Central memory CD8-positive, alpha-beta T cell (primary cell): ENCODE results near the gene DLX2.
"Not testable (repeated sequence)": the region's sequence is repeated elsewhere in the genome, so short reads cannot be mapped to it uniquely, and the experiment has no call there.

Source experiments
- ATAC-seq: fragments of 150-1000 bp; cut with Tn5 transposase; replicated peaks from 2 replicates; pipeline ENCODE4 v1.10.0; 2022; ENCODE audit warnings: mild to moderate bottlenecking, moderate FRiP score, moderate number of reproducible peaks; ENCODE audit not compliant: poor library complexity, severe bottlenecking; ENCODE audit errors: extremely low read depth
- DNase-seq, 2 donors: peaks; one replicate each; pipeline ENCODE4 v3.0.0; 2021; ENCODE audit warnings: low spot score in 2 of 2
- H3K27ac Mint-ChIP-seq: one replicate; pipeline ENCODE4 v1.8.0; 2022; ENCODE audit warnings: low read depth, mild to moderate bottlenecking, moderate library complexity, mixed read lengths
- H3K27me3 Mint-ChIP-seq: one replicate; pipeline ENCODE4 v1.8.0; 2022; ENCODE audit warnings: mixed read lengths
- H3K36me3 Mint-ChIP-seq: one replicate; pipeline ENCODE4 v1.8.0; 2022; ENCODE audit warnings: mild to moderate bottlenecking, moderate library complexity, mixed read lengths; ENCODE audit not compliant: insufficient read depth
- H3K4me1 Mint-ChIP-seq: one replicate; pipeline ENCODE4 v1.8.0; 2022; ENCODE audit warnings: mixed read lengths
- H3K4me3 Mint-ChIP-seq: one replicate; pipeline ENCODE4 v1.8.0; 2022; ENCODE audit warnings: mild to moderate bottlenecking, moderate library complexity, mixed read lengths
- H3K9me3 Mint-ChIP-seq: one replicate; pipeline ENCODE4 v1.8.0; 2022; ENCODE audit warnings: mixed read lengths

Gene DLX2

DNA sequence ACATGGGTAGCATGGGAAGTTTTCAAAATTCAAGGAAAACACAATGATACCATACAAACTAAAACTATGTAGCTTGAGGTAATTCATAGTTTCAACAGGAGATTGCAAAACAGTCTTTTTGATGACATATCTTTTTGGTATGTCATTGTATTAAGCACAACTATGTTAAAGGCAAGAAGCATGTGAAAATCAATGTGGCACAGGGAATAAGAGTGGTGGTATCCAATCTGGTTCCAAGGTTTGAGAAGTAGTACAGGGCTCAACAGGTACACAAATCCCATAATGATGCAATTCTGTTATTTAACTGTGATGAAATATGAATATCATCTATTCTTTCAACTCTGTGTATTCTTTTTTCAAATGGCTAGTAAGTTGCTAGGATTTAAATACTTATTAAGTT is 16.4 kb upstream of the DLX2 start:
- no peak overlapping the region for H3K4me3 Mint-ChIP-seq
- ATAC-seq = no peak

GRCh38 chr2:172116107-172116506 is 13.4 kb upstream of the DLX2 start:
- no peak overlapping the region for H3K4me3 Mint-ChIP-seq
- H3K9me3 Mint-ChIP-seq = no peaks in the 10 kb centered on the region
- DNase-seq (no peak), ATAC-seq (no peak)
- H3K36me3 Mint-ChIP-seq = no peaks in the 10 kb centered on the region
- H3K4me1 Mint-ChIP-seq = no peaks in the 10 kb centered on the region
- no peak overlapping the region for H3K27ac Mint-ChIP-seq
- peaks cover 49% of the 10 kb centered on the region for H3K27me3 Mint-ChIP-seq

More for the DNA sequence above, 16.4 kb upstream of the DLX2 start:
- no peak for DNase-seq
- no peaks in the 10 kb centered on the region for H3K36me3 Mint-ChIP-seq
- peaks cover 40% of the 10 kb centered on the region for H3K27me3 Mint-ChIP-seq
- H3K4me1 Mint-ChIP-seq = no peaks in the 10 kb centered on the region
- no peaks in the 10 kb centered on the region for H3K9me3 Mint-ChIP-seq
- no peak overlapping the region for H3K27ac Mint-ChIP-seq

DNA sequence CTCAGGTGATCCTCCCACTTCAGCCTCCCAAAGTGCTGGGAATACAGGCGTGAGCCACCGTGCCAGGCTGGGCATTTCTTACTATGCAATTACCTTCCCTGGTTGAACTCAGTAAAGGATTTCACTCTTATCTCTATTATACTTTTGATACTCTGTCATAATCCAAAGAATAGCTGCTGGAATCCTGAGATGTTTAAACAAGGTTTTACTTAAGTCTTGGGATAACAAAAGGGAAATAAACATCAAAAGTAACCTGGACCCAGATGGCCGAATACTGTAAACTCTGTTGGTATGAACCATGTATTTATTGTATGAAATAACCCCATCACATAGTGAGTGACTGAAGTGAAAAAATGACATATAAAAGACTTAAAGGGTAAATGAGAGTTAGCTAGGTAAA is 11.9 kb upstream of the DLX2 start:
- no peak overlapping the region for H3K4me3 Mint-ChIP-seq
- H3K36me3 Mint-ChIP-seq = no peaks in the 10 kb centered on the region
- H3K27ac Mint-ChIP-seq = no peak overlapping the region
- H3K27me3 Mint-ChIP-seq = peaks cover 53% of the 10 kb centered on the region
- DNase-seq (no peak), ATAC-seq (no peak)
- H3K4me1 Mint-ChIP-seq = no peaks in the 10 kb centered on the region
- no peaks in the 10 kb centered on the region for H3K9me3 Mint-ChIP-seq

- not testable (repeated sequence) for ATAC-seq, H3K36me3 Mint-ChIP-seq, H3K4me3 Mint-ChIP-seq, H3K27ac Mint-ChIP-seq, H3K9me3 Mint-ChIP-seq, DNase-seq, H3K4me1 Mint-ChIP-seq
- H3K27me3 Mint-ChIP-seq = peaks cover 53% of the 10 kb centered on the region
Observed at GRCh38 chr2:172114176-172114575, 11.5 kb upstream of the DLX2 start.

GRCh38 chr2:172113617-172114016 is 10.9 kb upstream of the DLX2 start:
- no peak overlapping the region for H3K27ac Mint-ChIP-seq
- no peak for DNase-seq
- H3K4me3 Mint-ChIP-seq = no peak overlapping the region
- no peaks in the 10 kb centered on the region for H3K4me1 Mint-ChIP-seq
- no peaks in the 10 kb centered on the region for H3K36me3 Mint-ChIP-seq
- no peaks in the 10 kb centered on the region for H3K9me3 Mint-ChIP-seq
- no peak for ATAC-seq
- H3K27me3 Mint-ChIP-seq = peaks cover 53% of the 10 kb centered on the region

GRCh38 chr2:172109988-172110811 is 7.5 kb upstream of the DLX2 start:
- Mint-ChIP-seq H3K4me1 (peaks cover 22% of the 10 kb centered on the region), H3K4me3 (no peak overlapping the region), H3K36me3 (peaks cover 10% of the 10 kb centered on the region), H3K27me3 (peaks cover 71% of the 10 kb centered on the region), H3K9me3 (no peaks in the 10 kb centered on the region), H3K27ac (no peak overlapping the region)
- DNase-seq (no peak), ATAC-seq (no peak)

DNA sequence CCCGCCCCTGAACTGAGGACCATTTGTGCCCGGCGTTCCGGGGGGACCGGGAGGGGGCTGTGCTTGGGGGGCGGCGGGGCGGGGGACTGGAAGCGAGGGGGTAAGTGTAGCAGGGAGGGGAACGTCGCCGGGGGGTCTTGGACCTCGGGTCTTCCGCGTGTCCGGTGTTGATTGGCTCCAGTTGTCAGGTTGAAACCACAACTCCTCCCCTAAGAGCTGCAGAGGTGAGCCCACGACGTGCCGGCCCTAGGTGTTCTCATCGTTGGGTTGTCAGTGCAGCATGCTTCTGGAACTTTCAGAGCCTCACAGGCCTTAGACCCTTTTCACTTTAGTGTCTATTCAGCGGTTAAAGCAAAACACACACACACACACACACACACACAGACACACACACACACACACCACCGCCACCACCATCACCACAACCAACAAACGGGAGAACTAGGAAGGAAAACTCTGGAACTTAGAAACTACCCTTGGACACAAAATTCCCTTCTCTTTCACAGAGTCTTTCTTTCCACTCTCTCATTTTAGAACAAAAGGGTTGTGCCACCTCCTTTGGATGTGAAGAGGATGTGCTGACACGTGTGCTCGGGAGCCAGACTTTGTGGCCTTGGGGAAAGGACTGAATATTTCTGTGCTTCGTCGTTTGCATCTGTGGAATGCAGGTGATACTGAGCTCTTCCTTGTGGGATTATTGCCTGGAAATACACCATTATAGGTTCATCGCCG is 6.7 kb upstream of the DLX2 start:
- DNase-seq = no peak
- ATAC-seq = no peak
- Mint-ChIP-seq H3K4me3 (no peak overlapping the region), H3K4me1 (peaks cover 24% of the 10 kb centered on the region), H3K36me3 (peaks cover 10% of the 10 kb centered on the region), H3K27me3 (peaks cover 71% of the 10 kb centered on the region), H3K9me3 (no peaks in the 10 kb centered on the region), H3K27ac (no peak overlapping the region)

GRCh38 chr2:172108587-172108930 is 5.9 kb upstream of the DLX2 start:
- peaks cover 31% of the 10 kb centered on the region for H3K4me1 Mint-ChIP-seq
- DNase-seq = no peak
- H3K27ac Mint-ChIP-seq = no peak overlapping the region
- no peak for ATAC-seq
- peaks cover 71% of the 10 kb centered on the region for H3K27me3 Mint-ChIP-seq
- H3K9me3 Mint-ChIP-seq = no peaks in the 10 kb centered on the region
- H3K4me3 Mint-ChIP-seq = no peak overlapping the region
- peaks cover 16% of the 10 kb centered on the region for H3K36me3 Mint-ChIP-seq

DNA sequence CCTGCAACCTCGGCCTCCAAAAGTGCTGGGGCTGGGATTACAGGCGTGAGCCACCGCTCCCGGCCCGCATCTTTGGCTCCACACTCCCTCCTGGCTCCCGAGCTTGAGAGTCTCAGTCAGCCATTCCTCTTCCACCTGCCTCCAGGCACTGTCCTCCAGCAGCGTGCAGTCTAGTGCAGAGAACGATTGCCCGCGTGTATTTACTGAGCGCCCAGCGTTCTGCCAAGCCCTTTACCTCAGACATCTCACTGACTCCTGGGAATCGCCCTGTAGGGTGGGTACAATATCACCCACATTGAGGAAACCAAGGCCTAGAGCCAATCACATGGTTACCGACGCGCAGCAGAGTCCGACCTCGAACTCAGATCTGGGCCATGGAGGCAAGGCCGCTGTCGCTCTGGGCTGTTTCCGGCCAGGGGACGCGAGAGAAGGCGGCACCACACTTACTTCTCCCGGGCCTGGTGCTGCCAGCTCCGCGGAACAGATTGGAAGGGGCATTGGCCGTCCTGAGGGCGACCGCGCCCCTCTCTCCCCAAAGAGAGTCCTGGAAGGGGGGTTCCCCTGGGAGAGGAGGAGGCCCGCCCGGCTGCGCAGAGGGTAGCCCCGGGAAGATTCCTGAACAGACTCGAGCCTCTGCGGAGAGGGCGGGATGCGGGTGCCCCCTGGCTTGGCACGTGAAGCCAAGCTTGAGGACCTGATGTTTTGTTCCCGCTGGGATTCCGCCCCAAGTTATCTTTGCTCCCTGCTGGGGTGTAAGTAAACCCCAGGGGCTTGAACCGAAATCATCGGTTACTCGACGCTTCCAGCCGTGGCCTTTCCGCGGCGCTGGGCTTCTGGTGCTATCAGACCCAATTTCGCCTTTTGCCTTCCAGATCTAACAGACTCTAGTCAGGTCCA is 5.2 kb upstream of the DLX2 start:
- Mint-ChIP-seq H3K36me3 (peaks cover 19% of the 10 kb centered on the region), H3K4me1 (peaks cover 33% of the 10 kb centered on the region), H3K9me3 (no peaks in the 10 kb centered on the region), H3K27me3 (peaks cover 70% of the 10 kb centered on the region), H3K27ac (no peak overlapping the region), H3K4me3 (peak overlapping the region; percentile 15)
- DNase-seq = no peak
- ATAC-seq = no peak

DNA sequence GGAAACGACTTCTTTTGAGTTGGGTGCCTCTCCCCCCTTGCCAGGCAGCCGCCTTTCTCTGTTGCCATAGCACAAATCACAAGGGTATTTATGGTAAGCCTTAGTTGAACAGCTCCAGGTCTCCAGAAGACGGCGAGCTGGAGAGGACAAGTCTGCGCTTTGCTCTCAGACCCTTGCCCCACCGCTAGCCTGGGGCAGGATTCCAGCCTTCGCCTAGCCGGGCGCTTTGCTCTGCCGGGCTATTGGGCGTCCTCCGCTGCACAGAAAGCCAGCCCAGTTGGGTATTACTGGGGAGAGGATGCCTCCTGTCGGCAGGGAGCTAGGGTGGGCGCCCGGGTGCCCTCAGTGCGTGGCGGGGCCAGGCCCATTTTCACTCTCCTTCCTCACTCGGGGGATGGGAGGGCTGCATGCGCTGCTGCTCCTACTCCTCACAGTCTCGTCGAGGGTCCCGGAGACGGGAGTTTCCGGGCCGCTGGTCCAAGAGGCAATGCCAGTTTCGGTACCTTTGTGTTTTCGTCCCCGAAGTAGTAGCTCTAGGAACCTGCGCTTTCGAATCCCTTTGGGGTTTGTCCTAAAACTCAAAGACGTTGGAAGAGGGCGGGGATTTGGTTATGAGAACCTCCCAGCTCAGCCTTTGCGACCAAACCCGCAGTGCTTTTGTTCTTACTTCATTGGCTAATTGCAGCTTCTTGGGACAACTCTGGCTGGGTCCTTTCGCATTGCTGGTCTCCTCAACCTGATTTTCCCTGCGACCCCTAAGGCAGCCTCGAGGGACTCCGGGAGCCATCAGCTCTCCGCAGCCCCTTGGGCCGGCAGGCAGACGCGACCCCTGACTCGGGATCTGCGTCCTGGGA is 3.6 kb upstream of the DLX2 start:
- peaks cover 46% of the 10 kb centered on the region for H3K4me1 Mint-ChIP-seq
- H3K27ac Mint-ChIP-seq = no peak overlapping the region
- no peak for ATAC-seq
- no peak for DNase-seq
- peaks cover 28% of the 10 kb centered on the region for H3K36me3 Mint-ChIP-seq
- no peaks in the 10 kb centered on the region for H3K9me3 Mint-ChIP-seq
- peak overlapping the region; percentile 4 for H3K4me3 Mint-ChIP-seq
- peaks cover 85% of the 10 kb centered on the region for H3K27me3 Mint-ChIP-seq

DNA sequence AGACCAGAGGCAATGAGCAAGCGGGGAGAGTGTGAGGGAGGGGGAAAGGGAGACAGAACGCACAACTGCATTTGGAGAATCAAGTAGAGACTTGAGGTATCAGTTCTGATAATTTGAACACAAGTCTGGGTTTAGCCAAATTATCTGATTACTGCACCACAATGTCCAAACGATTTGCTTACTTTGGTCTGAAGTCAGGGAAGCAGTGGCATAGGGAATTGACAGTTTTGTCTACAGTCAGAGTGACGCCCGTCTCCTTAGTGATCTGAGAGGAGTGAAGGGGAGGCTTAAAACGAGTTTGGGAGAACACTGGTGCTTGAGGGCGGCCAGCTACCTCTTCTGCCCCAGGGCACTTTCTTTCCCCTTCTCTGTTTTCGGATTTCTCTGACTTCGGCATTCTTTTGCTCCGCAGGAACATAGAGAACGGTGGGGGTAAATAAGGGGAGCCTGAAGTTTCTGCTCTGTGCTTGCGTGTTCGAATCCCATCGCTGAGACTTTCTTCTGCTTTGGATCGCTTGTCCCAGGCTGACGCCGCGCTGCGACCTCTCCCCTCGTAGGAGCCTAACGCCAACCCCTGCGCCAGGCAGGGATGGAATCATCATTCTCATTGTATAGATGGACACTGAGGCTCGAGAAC is 2.9 kb upstream of the DLX2 start:
- DNase-seq (no peak), ATAC-seq (no peak)
- Mint-ChIP-seq H3K36me3 (peaks cover 28% of the 10 kb centered on the region), H3K27me3 (peaks cover 92% of the 10 kb centered on the region), H3K9me3 (no peaks in the 10 kb centered on the region), H3K4me1 (peaks cover 47% of the 10 kb centered on the region), H3K27ac (no peak overlapping the region), H3K4me3 (peak overlapping the region; percentile 29)
